Spleen (tissue), 7 donors: ENCODE measurements around the gene COL28A1.
"Not testable (repeated sequence)": the region's sequence is repeated elsewhere in the genome, so short reads cannot be mapped to it uniquely, and the experiment has no call there.

Experiments used
- CTCF ChIP-seq, 11 experiments: fragments of 200-600 bp in 7 of 11; fragments of 450-650 bp in 4 of 11; sonication (generic) in 4 of 11; IDR thresholded peaks in 8 of 11; conservative IDR thresholded peaks in 3 of 11; 1 replicate in 7 of 11; 2 replicates in 4 of 11; pipeline versions ENCODE4 v1.4.0 to v1.8.0; 2016 to 2021; ENCODE audit warnings: antibody characterized with exemption in 11 of 11, inconsistent platforms in 4 of 11, mild to moderate bottlenecking in 1 of 11
- POLR2A ChIP-seq, 3 donors: fragments of 450-650 bp; IDR thresholded peaks; one replicate each; pipeline ENCODE4 v1.5.1; 2017; ENCODE audit warnings: antibody characterized with exemption in 3 of 3, mild to moderate bottlenecking in 1 of 3
- POLR2AphosphoS5 ChIP-seq, 3 donors: sonication (generic); formaldehyde crosslinking; IDR thresholded peaks; one replicate each; pipeline ENCODE4 v1.5.1; 2017; ENCODE audit warnings: antibody characterized with exemption in 3 of 3
- donor health status: DM: no; HTN: no; CAD: no; lungs with moderate emphysema.
- donor health status: DM: no; HTN: no; CAD: no.
- donor health status: DM: no; HTN: no; CAD: no.

- not testable (repeated sequence) for TF ChIP-seq CTCF (IDR thresholded peaks at IDR 0.05 in 8 of 11, conservative IDR thresholded peaks at IDR 0.05 in 3 of 11); POLR2AphosphoS5 (IDR thresholded peaks at IDR 0.05); POLR2A (IDR thresholded peaks at IDR 0.05)
Observed at GRCh38 chr7:7477641-7478040, 58.0 kb downstream of the COL28A1 start.
